Esophagus muscularis mucosa (tissue), 4 donors: ENCODE data around the gene KCNH1. TPM values are rescaled to one million over a fixed set of nuclear protein-coding genes. Genes with fewer than 3 reads are reported as not detected.

Experiments used
- DNase-seq: peaks from one replicate; pipeline ENCODE4 v3.0.0-alpha.2; 2017; ENCODE audit errors: extremely low spot score
- H3K27ac ChIP-seq, 4 donors: fragments of 200-600 bp; sonication (generic); replicated peaks in 1 of 4; 1 replicate in 3 of 4; 2 replicates in 1 of 4; pipeline ENCODE4 v1.5.1; 2016 to 2019; ENCODE audit warnings: mild to moderate bottlenecking in 1 of 4
- H3K27me3 ChIP-seq, 4 donors: fragments of 200-600 bp; sonication (generic); one replicate each; pipeline versions ENCODE4 v1.5.1 to v1.6.0; 2016 to 2019
- H3K36me3 ChIP-seq, 4 donors: fragments of 200-600 bp; sonication (generic); one replicate each; pipeline ENCODE4 v1.5.1; 2016 to 2019
- H3K4me1 ChIP-seq, 4 donors: fragments of 200-600 bp; sonication (generic); one replicate each; pipeline ENCODE4 v1.5.1; 2016 to 2019
- H3K4me3 ChIP-seq, 4 donors: fragments of 200-600 bp; sonication (generic); 1 replicate in 2 of 4; 2 replicates in 2 of 4; pipeline ENCODE4 v1.5.1; 2016 to 2019; ENCODE audit warnings: mild to moderate bottlenecking in 4 of 4, moderate library complexity in 1 of 4
- H3K9me3 ChIP-seq, 4 donors: fragments of 200-600 bp; sonication (generic); 1 replicate in 3 of 4; 2 replicates in 1 of 4; pipeline ENCODE4 v1.5.1; 2016 to 2019
- EP300 ChIP-seq: sonication (generic); formaldehyde crosslinking; IDR thresholded peaks from one replicate; pipeline ENCODE4 v1.6.1; 2017; ENCODE audit warnings: antibody characterized with exemption
- POLR2A ChIP-seq: fragments of 450-650 bp; IDR thresholded peaks from one replicate; pipeline ENCODE4 v1.6.1; 2017; ENCODE audit warnings: antibody characterized with exemption, moderate library complexity, mild to moderate bottlenecking, low read depth
- POLR2AphosphoS5 ChIP-seq, 2 donors: sonication (generic); formaldehyde crosslinking; IDR thresholded peaks; one replicate each; pipeline ENCODE4 v1.6.1; 2017; ENCODE audit warnings: antibody characterized with exemption in 2 of 2
- WGBS: methylation state at CpG from one replicate; pipeline ENCODE4 v1.1.5; 2018; 5-methylcytosine and 5-hydroxymethylcytosine counted together
- intact Hi-C: fragments of 100-400 bp; cut with DNase I; formaldehyde crosslinking; loops from one replicate; pipeline ENCODE4 v1.15.1; 2023
- total RNA-seq, 4 donors: library from RNA; depleted of rRNA; stranded (reverse); fragments of >200 nt; gene quantifications; one replicate each; pipeline versions ENCODE4 v1.1.0 to v1.2.1, GENCODE V29; 2016
- TF ChIP-seq, protein P1 (sequence below), 3 experiments: fragments of 200-600 bp in 2 of 3; fragments of 450-650 bp in 1 of 3; sonication (generic) in 2 of 3; IDR thresholded peaks; one replicate each; pipeline ENCODE4 v1.5.1; 2017 to 2019; ENCODE audit warnings: antibody characterized with exemption in 3 of 3, mild to moderate bottlenecking in 2 of 3, moderate library complexity in 1 of 3

The KCNH1 gene
- total RNA-seq, 4 donors from 2014 or later: 0.11 to 0.78 (median 0.46) TPM

DNA sequence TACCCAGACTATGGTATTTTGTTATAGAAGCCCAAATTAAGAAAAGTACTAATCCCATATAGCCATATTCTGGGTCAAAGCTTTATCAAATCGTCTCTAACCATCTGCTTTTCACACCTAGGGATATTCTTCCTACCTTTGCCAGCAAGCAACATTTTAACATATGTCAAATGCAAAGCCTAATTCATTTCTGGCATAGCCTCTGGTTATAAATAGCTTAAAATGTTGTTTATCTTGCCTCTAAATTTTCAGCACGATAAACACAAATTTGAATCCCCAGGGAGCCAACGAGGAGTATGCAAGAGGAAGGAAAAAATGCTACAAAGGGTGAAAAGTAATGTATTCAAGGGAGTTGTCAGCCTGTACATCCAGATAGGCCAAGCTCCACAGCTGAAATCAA, 357.2 kb downstream of the KCNH1 start:
- intact Hi-C loops: no loop called here
- no peak overlapping the region for H3K27ac ChIP-seq
- no peak overlapping the region for H3K4me3 ChIP-seq
- peak; percentile 12 for DNase-seq
- no peaks in the 10 kb centered on the region for H3K27me3 ChIP-seq
- WGBS: 75% methylated on average over 3 of the region's 3 CpGs
- no peaks in the 10 kb centered on the region for H3K36me3 ChIP-seq
- no peak for TF ChIP-seq POLR2A
- no peak for TF ChIP-seq EP300
- TF ChIP-seq, protein P1, sequence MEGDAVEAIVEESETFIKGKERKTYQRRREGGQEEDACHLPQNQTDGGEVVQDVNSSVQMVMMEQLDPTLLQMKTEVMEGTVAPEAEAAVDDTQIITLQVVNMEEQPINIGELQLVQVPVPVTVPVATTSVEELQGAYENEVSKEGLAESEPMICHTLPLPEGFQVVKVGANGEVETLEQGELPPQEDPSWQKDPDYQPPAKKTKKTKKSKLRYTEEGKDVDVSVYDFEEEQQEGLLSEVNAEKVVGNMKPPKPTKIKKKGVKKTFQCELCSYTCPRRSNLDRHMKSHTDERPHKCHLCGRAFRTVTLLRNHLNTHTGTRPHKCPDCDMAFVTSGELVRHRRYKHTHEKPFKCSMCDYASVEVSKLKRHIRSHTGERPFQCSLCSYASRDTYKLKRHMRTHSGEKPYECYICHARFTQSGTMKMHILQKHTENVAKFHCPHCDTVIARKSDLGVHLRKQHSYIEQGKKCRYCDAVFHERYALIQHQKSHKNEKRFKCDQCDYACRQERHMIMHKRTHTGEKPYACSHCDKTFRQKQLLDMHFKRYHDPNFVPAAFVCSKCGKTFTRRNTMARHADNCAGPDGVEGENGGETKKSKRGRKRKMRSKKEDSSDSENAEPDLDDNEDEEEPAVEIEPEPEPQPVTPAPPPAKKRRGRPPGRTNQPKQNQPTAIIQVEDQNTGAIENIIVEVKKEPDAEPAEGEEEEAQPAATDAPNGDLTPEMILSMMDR (IDR thresholded peaks at IDR 0.05): no peak
- no peak for TF ChIP-seq POLR2AphosphoS5 (IDR thresholded peaks at IDR 0.05)
- peaks cover 0 to 8% (median 0%) of the 10 kb centered on the region in 4 donors for H3K4me1 ChIP-seq
- no peaks in the 10 kb centered on the region for H3K9me3 ChIP-seq

- intact Hi-C loops: no loop called here
Measured at GRCh38 chr1:210775289-210775688, 358.7 kb downstream of the KCNH1 start.

GRCh38 chr1:210773450-210773849, 360.5 kb downstream of the KCNH1 start:
- DNase-seq: peak; percentile 89
- Histone ChIP-seq H3K27me3 (no peaks in the 10 kb centered on the region), H3K4me1 (no peaks in the 10 kb centered on the region), H3K27ac (no peak overlapping the region), H3K4me3 (no peak overlapping the region), H3K36me3 (no peaks in the 10 kb centered on the region), H3K9me3 (no peaks in the 10 kb centered on the region)
- TF ChIP-seq, protein P1 (IDR thresholded peaks at IDR 0.05): no peak
- no peak for TF ChIP-seq POLR2A
- no peak for TF ChIP-seq EP300
- no peak for TF ChIP-seq POLR2AphosphoS5 (IDR thresholded peaks at IDR 0.05)
- intact Hi-C loops: no loop called here
- 77% methylated on average over 2 of the region's 2 CpGs for WGBS

More at GRCh38 chr1:210775289-210775688, 358.7 kb downstream of the KCNH1 start:
- TF ChIP-seq, protein P1 (IDR thresholded peaks at IDR 0.05): no peak
- TF ChIP-seq EP300: no peak
- TF ChIP-seq POLR2A: no peak
- no peak for TF ChIP-seq POLR2AphosphoS5 (IDR thresholded peaks at IDR 0.05)
- Histone ChIP-seq H3K27ac (no peak overlapping the region), H3K27me3 (no peaks in the 10 kb centered on the region), H3K9me3 (no peaks in the 10 kb centered on the region), H3K36me3 (no peaks in the 10 kb centered on the region), H3K4me1 (peaks cover 0 to 8% (median 0%) of the 10 kb centered on the region in 4 donors), H3K4me3 (no peak overlapping the region)
- 76% methylated on average over 6 of the region's 6 CpGs for WGBS
- peak; percentile 45 for DNase-seq

DNA sequence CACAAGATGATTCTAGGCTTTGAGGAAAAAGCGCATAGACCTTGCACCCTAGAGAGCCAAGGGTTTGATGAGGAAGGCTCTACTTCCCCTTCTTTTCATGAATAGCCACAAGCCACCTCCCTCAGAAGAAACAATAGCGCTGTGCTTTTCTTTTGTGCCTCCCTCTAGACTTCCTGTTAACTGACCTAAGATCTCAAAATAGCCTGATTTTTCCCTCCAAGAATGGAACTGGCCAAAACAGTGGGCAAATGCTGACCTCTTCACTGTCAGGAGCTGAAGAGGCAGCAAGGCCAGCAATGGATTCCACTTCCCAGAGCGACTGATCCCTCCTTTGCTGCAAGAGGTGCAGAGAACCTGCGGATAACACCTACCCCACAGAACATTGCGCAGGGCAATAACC, 362.8 kb downstream of the KCNH1 start:
- TF ChIP-seq, protein P1 (IDR thresholded peaks at IDR 0.05): no peak
- no peak for TF ChIP-seq EP300
- no peak for TF ChIP-seq POLR2AphosphoS5 (IDR thresholded peaks at IDR 0.05)
- no peak for TF ChIP-seq POLR2A
- 86% methylated on average over 5 of the region's 5 CpGs for WGBS
- Histone ChIP-seq H3K4me1 (no peaks in the 10 kb centered on the region), H3K27ac (no peak overlapping the region), H3K9me3 (no peaks in the 10 kb centered on the region), H3K36me3 (no peaks in the 10 kb centered on the region), H3K4me3 (no peak overlapping the region), H3K27me3 (no peaks in the 10 kb centered on the region)
- intact Hi-C loops: no loop called here
- DNase-seq: peak; percentile 64

- Histone ChIP-seq H3K4me1 (no peaks in the 10 kb centered on the region), H3K9me3 (no peaks in the 10 kb centered on the region), H3K36me3 (no peaks in the 10 kb centered on the region), H3K4me3 (no peak overlapping the region), H3K27me3 (no peaks in the 10 kb centered on the region), H3K27ac (no peak overlapping the region)
- 93% methylated on average over 8 of the region's 9 CpGs for WGBS
- intact Hi-C loops: no loop called here
- peak; percentile 82 for DNase-seq
- TF ChIP-seq POLR2A (no peak), POLR2AphosphoS5 (IDR thresholded peaks at IDR 0.05) (no peak), EP300 (no peak)
- TF ChIP-seq, protein P1 (IDR thresholded peaks at IDR 0.05): no peak
Measured at GRCh38 chr1:210770396-210770984, 363.5 kb downstream of the KCNH1 start.
